Fibroblast of skin of right biceps (primary cell): ENCODE measurements around the gene SYPL1.

Experiments used
- DNase-seq: peaks from one replicate; pipeline ENCODE4 v3.0.0-alpha.2; 2013

Gene SYPL1

GRCh38 chr7:106121189-106121810, 9.2 kb upstream of the SYPL1 start:
- no peak for DNase-seq

GRCh38 chr7:106120500-106120899, 8.4 kb upstream of the SYPL1 start:
- DNase-seq = no peak

- DNase-seq = no peak
These were observed 7.6 kb upstream of the SYPL1 start for GRCh38 chr7:106119719-106120118.

- no peak for DNase-seq
These were observed 5.9 kb upstream of the SYPL1 start for GRCh38 chr7:106117786-106118544.

- no peak for DNase-seq
These were observed 4.1 kb upstream of the SYPL1 start for GRCh38 chr7:106116161-106116704.

- no peak for DNase-seq
These were observed 2.7 kb upstream of the SYPL1 start for GRCh38 chr7:106114716-106115383.

GRCh38 chr7:106112972-106113421, 885 bp upstream of the SYPL1 start:
- DNase-seq = no peak

- no peak for DNase-seq
These were observed 426 bp downstream of the SYPL1 start for GRCh38 chr7:106111655-106112117.

GRCh38 chr7:106110885-106111654, 1.0 kb downstream of the SYPL1 start:
- DNase-seq = peak; percentile 16

- no peak for DNase-seq
These were observed 1.9 kb downstream of the SYPL1 start for GRCh38 chr7:106110238-106110560.

- no peak for DNase-seq
These were observed 2.4 kb downstream of the SYPL1 start for GRCh38 chr7:106109521-106110237.

- peak; percentile 14 for DNase-seq
These were observed 3.1 kb downstream of the SYPL1 start for GRCh38 chr7:106108991-106109390.

- DNase-seq = no peak
These were observed 7.3 kb downstream of the SYPL1 start for GRCh38 chr7:106104721-106105260.

GRCh38 chr7:106102387-106102966, 9.6 kb downstream of the SYPL1 start:
- no peak for DNase-seq

- DNase-seq = peak; percentile 29
These were observed 10.4 kb downstream of the SYPL1 start for GRCh38 chr7:106101726-106102125.

GRCh38 chr7:106100863-106101629, 11.1 kb downstream of the SYPL1 start:
- no peak for DNase-seq

GRCh38 chr7:106099539-106099938, 12.6 kb downstream of the SYPL1 start:
- peak; percentile 5 for DNase-seq

GRCh38 chr7:106098889-106099288, 13.2 kb downstream of the SYPL1 start:
- DNase-seq = no peak

- no peak for DNase-seq
These were observed 16.5 kb downstream of the SYPL1 start for GRCh38 chr7:106095634-106096033.

GRCh38 chr7:106094780-106095179, 17.3 kb downstream of the SYPL1 start:
- no peak for DNase-seq

- DNase-seq = no peak
These were observed 19.9 kb downstream of the SYPL1 start for GRCh38 chr7:106092204-106092603.
